ENCODE data around the gene S100A12. TPM values are rescaled to one million over a fixed set of nuclear protein-coding genes. Genes with fewer than 3 reads are reported as not detected.

S100A12 gene
- total RNA-seq, 2 experiments from 2014 or later = not detected

DNA sequence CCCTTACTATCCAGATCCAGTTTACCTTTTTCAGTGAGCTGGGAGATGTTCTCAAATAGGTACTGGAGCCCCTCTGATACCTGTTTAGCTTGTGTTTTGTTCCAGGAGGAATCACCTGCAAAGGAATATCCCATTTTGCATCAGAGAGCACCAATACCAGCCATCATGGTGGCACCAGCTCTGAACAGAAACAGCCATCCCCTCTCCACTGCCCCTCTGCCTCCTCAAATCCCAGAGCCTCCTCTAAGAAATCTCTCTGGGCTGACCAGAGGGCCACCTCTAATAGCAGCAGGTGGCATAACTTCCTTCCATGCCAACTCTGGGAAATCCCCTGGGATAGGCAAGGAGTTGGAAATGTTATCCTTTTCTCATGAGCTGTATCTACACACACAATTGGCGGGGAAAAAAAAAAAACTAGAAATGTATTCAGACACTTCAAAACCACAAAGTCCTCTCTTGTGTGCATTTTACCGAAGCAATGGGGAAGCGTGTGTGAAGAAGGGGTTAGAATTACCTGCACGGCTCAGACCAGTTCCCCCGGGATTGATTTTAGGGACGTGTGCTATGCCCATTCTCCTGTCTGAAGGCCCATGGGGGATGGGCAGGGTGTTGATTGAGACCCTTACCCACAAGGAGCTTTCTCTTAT is 29.2 kb downstream of the S100A12 start:
- POLR2A ChIA-PET = no interaction called here
- Mint-ChIP-seq H3K36me3 (ENCODE audit: low read depth) (no peaks in the 10 kb centered on the region), H3K27me3 (ENCODE audit: low read depth) (peaks cover 60% of the 10 kb centered on the region), H3K9me3 (ENCODE audit: insufficient read depth) (no peaks in the 10 kb centered on the region), H3K4me1 (ENCODE audit: low read depth) (peaks cover 31% of the 10 kb centered on the region), H3K4me3 (no peak overlapping the region), H3K27ac (no peak overlapping the region)
- DNase-seq (peak; percentile 18), ATAC-seq (no peak)
- CTCF ChIA-PET = interaction anchor here (2.8 to 2.9 kb wide), 2 partner anchors 10 to 149 kb away, joined by 10 to 19 read pairs; partner anchors contain the start of gene S100A9

DNA sequence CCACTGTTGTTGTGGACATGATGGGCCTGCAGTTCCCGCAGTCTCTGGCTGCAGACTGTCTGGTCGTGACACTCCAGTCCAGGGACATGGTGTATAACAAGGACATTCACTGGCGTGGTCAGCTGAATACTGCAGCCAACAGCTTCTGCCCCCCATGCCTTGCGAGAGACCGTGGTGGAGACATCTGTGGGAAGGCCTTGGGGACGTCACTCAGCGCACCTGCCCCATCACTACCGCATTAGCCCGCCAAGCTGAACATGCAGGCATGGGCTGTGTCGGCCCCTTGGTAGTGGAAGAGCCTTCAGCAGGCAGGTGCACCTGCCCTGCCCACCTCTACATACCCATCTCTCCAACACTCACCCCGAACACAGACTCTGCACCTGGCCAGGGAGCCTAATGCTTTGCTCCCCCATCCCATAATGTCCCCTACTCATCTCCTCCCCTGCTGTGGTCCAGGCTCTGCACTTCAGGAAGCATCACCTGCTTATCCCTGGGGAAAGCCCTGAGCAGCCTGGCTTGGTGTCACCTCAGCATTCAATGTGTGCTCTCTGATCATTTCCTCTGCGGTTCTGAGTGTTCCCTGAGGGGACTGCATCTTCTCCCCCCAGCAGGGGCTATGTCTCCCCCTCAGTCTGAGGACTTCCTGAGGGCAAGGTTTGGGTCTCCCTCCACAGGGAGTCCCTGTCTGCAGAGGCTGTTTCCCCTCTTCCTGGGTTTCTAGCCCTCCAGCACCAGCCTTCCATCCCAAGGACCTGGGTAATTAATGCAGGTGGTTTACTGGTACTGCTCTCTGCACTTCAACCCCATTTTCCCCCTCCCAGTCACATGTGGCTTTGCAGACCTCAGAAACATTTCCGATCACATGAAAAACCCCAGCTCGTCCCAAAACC is 30.0 kb downstream of the S100A12 start:
- peaks cover 54% of the 10 kb centered on the region for H3K27me3 Mint-ChIP-seq (ENCODE audit: low read depth)
- no peak overlapping the region for H3K4me3 Mint-ChIP-seq
- H3K27ac Mint-ChIP-seq = no peak overlapping the region
- peaks cover 36% of the 10 kb centered on the region for H3K4me1 Mint-ChIP-seq (ENCODE audit: low read depth)
- POLR2A ChIA-PET = no interaction called here
- DNase-seq (peak; percentile 24), ATAC-seq (peak; percentile 59)
- H3K36me3 Mint-ChIP-seq (ENCODE audit: low read depth) = no peaks in the 10 kb centered on the region
- no peaks in the 10 kb centered on the region for H3K9me3 Mint-ChIP-seq (ENCODE audit: insufficient read depth)
- CTCF ChIA-PET = interaction anchor here (2.8 to 4.5 kb wide), 3 partner anchors 8 to 150 kb away, joined by 10 to 25 read pairs (median 19); partner anchors contain the start of gene S100A9

GRCh38 chr1:153344718-153345025 is 30.7 kb downstream of the S100A12 start:
- ChIA-PET POLR2A (no interaction called here), CTCF (interaction anchor here (2.8 to 4.5 kb wide), 3 partner anchors 8 to 150 kb away, joined by 10 to 25 read pairs (median 19); partner anchors contain the start of gene S100A9)
- H3K36me3 Mint-ChIP-seq (ENCODE audit: low read depth) = no peaks in the 10 kb centered on the region
- no peak overlapping the region for H3K27ac Mint-ChIP-seq
- DNase-seq = peak; percentile 15
- H3K9me3 Mint-ChIP-seq (ENCODE audit: insufficient read depth) = no peaks in the 10 kb centered on the region
- no peak overlapping the region for H3K4me3 Mint-ChIP-seq
- no peak for ATAC-seq
- peaks cover 43% of the 10 kb centered on the region for H3K4me1 Mint-ChIP-seq (ENCODE audit: low read depth)
- peaks cover 50% of the 10 kb centered on the region for H3K27me3 Mint-ChIP-seq (ENCODE audit: low read depth)

DNA sequence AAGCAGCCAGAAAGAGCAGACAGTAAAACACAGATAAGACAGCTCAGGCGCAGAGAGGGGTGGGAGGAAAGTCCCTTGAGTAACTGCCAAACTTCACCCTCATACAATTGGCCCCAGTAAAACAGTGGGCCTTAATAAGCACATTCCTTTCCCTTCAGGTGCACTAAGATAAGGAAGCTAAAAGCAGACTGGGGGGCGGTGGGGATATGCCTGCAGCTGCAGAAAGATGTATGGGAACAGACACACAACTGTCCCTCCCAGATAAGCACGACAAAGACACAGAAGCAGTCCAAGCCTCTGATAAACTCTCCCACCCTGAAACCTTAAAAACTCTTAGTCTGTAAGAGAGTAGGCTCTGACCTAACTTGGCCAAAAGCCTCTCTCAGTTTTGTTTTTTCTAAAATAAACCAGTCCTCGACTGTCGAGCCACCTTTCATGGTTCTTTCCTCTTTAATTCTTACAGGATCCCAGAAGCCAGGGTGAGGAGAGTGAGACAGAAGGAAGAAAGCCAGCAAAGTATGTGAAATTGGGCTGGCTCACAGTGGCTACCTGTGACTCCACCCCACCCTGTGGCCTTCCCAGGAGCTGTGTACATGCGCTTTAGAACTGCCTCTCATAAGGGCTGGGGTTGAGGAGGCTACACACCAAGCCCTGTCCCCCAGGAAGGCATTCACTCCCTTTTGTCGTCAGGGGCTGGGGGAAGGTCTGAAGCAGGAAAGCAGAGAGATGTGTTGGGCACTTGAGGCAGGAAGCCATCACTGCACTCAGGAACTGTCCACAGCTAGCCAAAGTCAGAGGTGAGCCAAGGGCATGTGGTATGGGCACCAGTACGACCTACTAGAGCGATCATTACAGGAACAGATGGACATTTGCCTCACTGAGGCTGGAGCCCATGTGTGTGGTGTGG is 31.4 kb downstream of the S100A12 start:
- POLR2A ChIA-PET = no interaction called here
- ATAC-seq (no peak), DNase-seq (peak; percentile 17)
- CTCF ChIA-PET = interaction anchor here (1.7 to 4.5 kb wide), 5 partner anchors 9 to 166 kb away, joined by 5 to 25 read pairs (median 10); partner anchors contain the start of gene S100A9
- peaks cover 49% of the 10 kb centered on the region for H3K27me3 Mint-ChIP-seq (ENCODE audit: low read depth)
- H3K27ac Mint-ChIP-seq = no peak overlapping the region
- H3K36me3 Mint-ChIP-seq (ENCODE audit: low read depth) = no peaks in the 10 kb centered on the region
- no peaks in the 10 kb centered on the region for H3K9me3 Mint-ChIP-seq (ENCODE audit: insufficient read depth)
- peaks cover 49% of the 10 kb centered on the region for H3K4me1 Mint-ChIP-seq (ENCODE audit: low read depth)
- H3K4me3 Mint-ChIP-seq = no peak overlapping the region

DNA sequence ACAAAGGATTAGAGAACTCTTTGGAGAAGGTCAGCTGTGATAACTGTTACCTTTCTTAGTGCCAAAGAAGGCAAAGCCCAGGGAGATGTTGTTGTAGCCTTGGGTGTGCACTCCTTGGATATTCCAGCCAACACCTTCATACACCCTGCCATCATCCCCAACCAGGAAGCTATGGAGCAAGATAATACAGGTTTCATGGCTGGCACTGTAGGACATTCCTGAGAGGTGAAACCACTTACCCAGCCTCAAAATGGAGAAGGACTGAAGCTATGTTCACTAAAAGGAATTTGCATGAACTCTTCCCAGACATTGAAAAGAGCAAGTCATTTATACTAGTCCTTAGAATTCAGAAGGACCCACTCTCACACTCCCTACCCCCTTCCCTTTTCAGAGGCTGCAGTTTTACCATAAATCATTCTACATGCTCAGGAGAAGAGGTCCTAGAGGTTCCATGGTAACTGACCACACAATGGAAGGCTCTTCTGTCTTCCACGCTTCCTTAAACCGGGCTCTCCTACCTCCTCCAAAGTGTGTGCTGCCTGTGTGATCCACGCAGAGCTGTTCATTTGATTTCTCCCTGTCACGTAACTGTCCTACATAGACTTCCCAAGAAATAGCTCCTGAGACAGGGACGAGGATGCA is 32.3 kb downstream of the S100A12 start:
- DNase-seq (no peak), ATAC-seq (no peak)
- H3K36me3 Mint-ChIP-seq (ENCODE audit: low read depth) = no peaks in the 10 kb centered on the region
- H3K27ac Mint-ChIP-seq = no peak overlapping the region
- H3K27me3 Mint-ChIP-seq (ENCODE audit: low read depth) = peaks cover 53% of the 10 kb centered on the region
- H3K4me3 Mint-ChIP-seq = no peak overlapping the region
- POLR2A ChIA-PET = no interaction called here
- CTCF ChIA-PET = interaction anchor here (1.7 to 4.5 kb wide), 3 partner anchors 10 to 167 kb away, joined by 5 to 25 read pairs (median 8); no protein-coding TSS in a partner anchor
- H3K4me1 Mint-ChIP-seq (ENCODE audit: low read depth) = peaks cover 50% of the 10 kb centered on the region
- no peaks in the 10 kb centered on the region for H3K9me3 Mint-ChIP-seq (ENCODE audit: insufficient read depth)

GRCh38 chr1:153342178-153342577 is 33.2 kb downstream of the S100A12 start:
- ChIA-PET POLR2A (no interaction called here), CTCF (interaction anchor here (1.9 to 4.5 kb wide), 3 partner anchors 11 to 153 kb away, joined by 6 to 25 read pairs (median 8); no protein-coding TSS in a partner anchor)
- H3K27me3 Mint-ChIP-seq (ENCODE audit: low read depth) = peaks cover 52% of the 10 kb centered on the region
- H3K4me1 Mint-ChIP-seq (ENCODE audit: low read depth) = peaks cover 50% of the 10 kb centered on the region
- no peak for DNase-seq
- H3K27ac Mint-ChIP-seq = no peak overlapping the region
- H3K36me3 Mint-ChIP-seq (ENCODE audit: low read depth) = no peaks in the 10 kb centered on the region
- ATAC-seq = no peak
- H3K4me3 Mint-ChIP-seq = no peak overlapping the region
- no peaks in the 10 kb centered on the region for H3K9me3 Mint-ChIP-seq (ENCODE audit: insufficient read depth)

GRCh38 chr1:153341431-153341934 is 33.9 kb downstream of the S100A12 start:
- Mint-ChIP-seq H3K27me3 (ENCODE audit: low read depth) (peaks cover 48% of the 10 kb centered on the region), H3K4me3 (no peak overlapping the region), H3K27ac (no peak overlapping the region), H3K4me1 (ENCODE audit: low read depth) (peaks cover 47% of the 10 kb centered on the region), H3K9me3 (ENCODE audit: insufficient read depth) (no peaks in the 10 kb centered on the region), H3K36me3 (ENCODE audit: low read depth) (no peaks in the 10 kb centered on the region)
- CTCF ChIA-PET = interaction anchor here (1.9 to 4.5 kb wide), 3 partner anchors 12 to 154 kb away, joined by 6 to 25 read pairs (median 8); no protein-coding TSS in a partner anchor
- DNase-seq (peak; percentile 17), ATAC-seq (no peak)
- POLR2A ChIA-PET = no interaction called here

GRCh38 chr1:153340356-153340755 is 35.1 kb downstream of the S100A12 start:
- Mint-ChIP-seq H3K27ac (peak overlapping the region; percentile 41), H3K27me3 (ENCODE audit: low read depth) (peaks cover 39% of the 10 kb centered on the region), H3K4me1 (ENCODE audit: low read depth) (peaks cover 36% of the 10 kb centered on the region), H3K36me3 (ENCODE audit: low read depth) (no peaks in the 10 kb centered on the region), H3K9me3 (ENCODE audit: insufficient read depth) (no peaks in the 10 kb centered on the region), H3K4me3 (no peak overlapping the region)
- POLR2A ChIA-PET = no interaction called here
- CTCF ChIA-PET = interaction anchor here (4.5 kb wide), 1 partner anchor 13 kb away, joined by 25 read pairs; no protein-coding TSS in a partner anchor
- no peak for DNase-seq
- ATAC-seq = peak; percentile 4

GRCh38 chr1:153339802-153340201 is 35.6 kb downstream of the S100A12 start:
- no peak overlapping the region for H3K27ac Mint-ChIP-seq
- H3K27me3 Mint-ChIP-seq (ENCODE audit: low read depth) = peaks cover 40% of the 10 kb centered on the region
- no peaks in the 10 kb centered on the region for H3K9me3 Mint-ChIP-seq (ENCODE audit: insufficient read depth)
- POLR2A ChIA-PET = no interaction called here
- peaks cover 32% of the 10 kb centered on the region for H3K4me1 Mint-ChIP-seq (ENCODE audit: low read depth)
- ATAC-seq (peak; percentile 80), DNase-seq (peak; percentile 56)
- no peaks in the 10 kb centered on the region for H3K36me3 Mint-ChIP-seq (ENCODE audit: low read depth)
- no peak overlapping the region for H3K4me3 Mint-ChIP-seq
- CTCF ChIA-PET = no interaction called here

GRCh38 chr1:153337980-153338853 is 37.2 kb downstream of the S100A12 start:
- ChIA-PET POLR2A (no interaction called here), CTCF (interaction anchor here (1.5 kb wide), 1 partner anchor 14 kb away, joined by 4 read pairs; no protein-coding TSS in a partner anchor)
- Mint-ChIP-seq H3K36me3 (ENCODE audit: low read depth) (no peaks in the 10 kb centered on the region), H3K4me1 (ENCODE audit: low read depth) (peaks cover 19% of the 10 kb centered on the region), H3K9me3 (ENCODE audit: insufficient read depth) (no peaks in the 10 kb centered on the region), H3K27ac (no peak overlapping the region), H3K27me3 (ENCODE audit: low read depth) (peaks cover 35% of the 10 kb centered on the region), H3K4me3 (no peak overlapping the region)
- ATAC-seq (no peak), DNase-seq (no peak)

Data from activated CD8-positive, alpha-beta T cell treated with anti-CD3 and anti-CD28 coated beads, Interleukin-2, amount 10 ng/mL, durations not matched to agents 7 days and 5 days (primary cell).